Lower leg skin (tissue), 4 donors: ENCODE data around the gene POMT2. TPM values are rescaled to one million over a fixed set of nuclear protein-coding genes. Genes with fewer than 3 reads are reported as not detected.

Source experiments
- DNase-seq, 2 donors: peaks; one replicate each; pipeline ENCODE4 v3.0.0-alpha.2; 2019; ENCODE audit warnings: low spot score in 2 of 2
- H3K4me3 ChIP-seq: fragments of 200-600 bp; sonication (generic); 2 replicates; pipeline ENCODE4 v1.5.1; 2017; ENCODE audit warnings: mild to moderate bottlenecking, low read depth; ENCODE audit not compliant: poor library complexity, severe bottlenecking
- CTCF ChIP-seq, 3 donors: fragments of 450-650 bp; IDR thresholded peaks; one replicate each; pipeline ENCODE4 v1.5.1; 2016; ENCODE audit warnings: antibody characterized with exemption in 3 of 3, mild to moderate bottlenecking in 3 of 3, moderate library complexity in 2 of 3
- POLR2A ChIP-seq, 2 donors: fragments of 450-650 bp; IDR thresholded peaks; one replicate each; pipeline ENCODE4 v1.6.1; 2016 to 2017; ENCODE audit warnings: antibody characterized with exemption in 2 of 2, mild to moderate bottlenecking in 1 of 2, moderate library complexity in 1 of 2
- WGBS, 2 donors: methylation state at CpG; one replicate each; pipeline ENCODE4 v1.1.5; 2018; 5-methylcytosine and 5-hydroxymethylcytosine counted together
- intact Hi-C: fragments of 100-400 bp; cut with DNase I; formaldehyde crosslinking; loops from one replicate; pipeline ENCODE4 v1.15.0; 2023; ENCODE audit warnings: low total_unique reads
- total RNA-seq, 4 donors: library from RNA; depleted of rRNA; stranded (reverse); fragments of >200 nt; gene quantifications; one replicate each; pipeline ENCODE4 v1.1.0, GENCODE V29; 2016

POMT2 gene
- total RNA-seq, 4 donors from 2014 or later, result 9.1 to 23.0 (median 15.9) TPM

- no peak overlapping the region for H3K4me3 ChIP-seq
- no peak for DNase-seq
- intact Hi-C loops, result no loop called here
- TF ChIP-seq POLR2A (IDR thresholded peaks at IDR 0.05) (no peak), CTCF (IDR thresholded peaks at IDR 0.05) (no peak)
- 89% methylated on average over 8 of the region's 8 CpGs for WGBS, 2 donors
Measured at GRCh38 chr14:77296906-77297305, 23.8 kb downstream of the POMT2 start.

DNA sequence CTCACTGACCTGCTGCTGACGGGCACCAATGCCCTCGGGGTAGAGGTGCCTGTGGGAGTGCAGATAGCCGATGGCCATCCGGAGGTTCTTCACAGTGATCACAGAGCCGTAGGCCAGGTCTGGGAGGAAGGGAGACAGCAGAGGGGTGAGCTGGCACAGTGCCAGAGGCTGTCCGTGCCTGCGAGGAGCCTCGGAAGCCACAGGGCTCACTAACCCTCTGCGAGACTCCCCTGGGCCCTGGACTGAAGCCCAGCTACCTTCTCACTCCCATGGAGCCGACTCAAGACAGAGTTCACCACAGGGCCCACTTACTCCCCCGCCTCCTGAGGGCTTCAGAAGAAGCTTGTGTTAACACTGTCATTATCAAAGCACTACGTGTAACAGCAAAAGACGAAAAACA lies 24.5 kb downstream of the POMT2 start:
- intact Hi-C loops, result no loop called here
- no peak overlapping the region for H3K4me3 ChIP-seq
- no peak for DNase-seq
- no peak for TF ChIP-seq CTCF (IDR thresholded peaks at IDR 0.05)
- no peak for TF ChIP-seq POLR2A (IDR thresholded peaks at IDR 0.05)
- WGBS, 2 donors, result 79 to 83% methylated on average over 12 to 13 of the region's 13 CpGs

DNA sequence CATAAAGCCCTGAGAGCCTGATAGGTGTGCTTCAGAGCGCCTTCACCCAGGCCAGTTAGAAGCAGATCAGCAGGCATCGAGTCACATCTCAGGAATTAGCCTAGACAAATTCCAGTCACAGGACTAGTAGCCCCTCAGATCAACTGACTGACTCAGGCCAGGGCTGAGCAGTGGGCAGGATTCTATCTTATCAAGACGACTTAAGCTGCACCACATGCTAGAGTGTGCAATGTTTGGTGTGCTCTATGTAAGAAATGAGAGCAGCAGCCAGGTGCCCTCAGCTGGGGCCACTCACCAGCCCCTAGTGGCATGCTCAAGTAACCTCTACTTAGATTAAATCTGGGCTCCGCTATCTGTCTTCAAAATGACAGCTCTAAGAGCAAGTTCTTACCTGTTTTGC lies 30.0 kb downstream of the POMT2 start:
- no peak for TF ChIP-seq CTCF (IDR thresholded peaks at IDR 0.05)
- TF ChIP-seq POLR2A (IDR thresholded peaks at IDR 0.05), result no peak
- no peak overlapping the region for H3K4me3 ChIP-seq
- WGBS, 2 donors, result 83 to 95% methylated on average over 4 of the region's 4 CpGs
- intact Hi-C loops, result no loop called here
- DNase-seq, result no peak

GRCh38 chr14:77286576-77286975 lies 34.1 kb downstream of the POMT2 start:
- no peak for DNase-seq
- 93 to 98% methylated on average over 5 of the region's 5 CpGs for WGBS, 2 donors
- intact Hi-C loops, result no loop called here
- TF ChIP-seq CTCF (IDR thresholded peaks at IDR 0.05), result no peak
- no peak for TF ChIP-seq POLR2A (IDR thresholded peaks at IDR 0.05)
- no peak overlapping the region for H3K4me3 ChIP-seq

GRCh38 chr14:77284466-77284865 lies 36.2 kb downstream of the POMT2 start:
- intact Hi-C loops, result no loop called here
- WGBS, 2 donors, result 86 to 90% methylated on average over 5 of the region's 5 CpGs
- TF ChIP-seq POLR2A (IDR thresholded peaks at IDR 0.05) (no peak), CTCF (IDR thresholded peaks at IDR 0.05) (no peak)
- H3K4me3 ChIP-seq, result no peak overlapping the region
- DNase-seq, result no peak

- no peak overlapping the region for H3K4me3 ChIP-seq
- no peak for TF ChIP-seq POLR2A (IDR thresholded peaks at IDR 0.05)
- TF ChIP-seq CTCF (IDR thresholded peaks at IDR 0.05), result no peak
- DNase-seq, result no peak
- 82 to 89% methylated on average over 4 of the region's 4 CpGs for WGBS, 2 donors
- intact Hi-C loops, result no loop called here
Measured at GRCh38 chr14:77284066-77284465, 36.6 kb downstream of the POMT2 start.
